LoVo (cell line): Measurements from ENCODE around the gene SYT1.
"Not testable (repeated sequence)": the region's sequence is repeated elsewhere in the genome, so short reads cannot be mapped to it uniquely, and the experiment has no call there.

Experiments
- DNase-seq: peaks from one replicate; pipeline ENCODE4 v3.0.0-alpha.2; 2016; ENCODE audit warnings: low spot score

SYT1 gene

GRCh38 chr12:78966926-78967325, 102.4 kb downstream of the SYT1 start:
- no peak for DNase-seq

- no peak for DNase-seq
These were observed 103.7 kb downstream of the SYT1 start for GRCh38 chr12:78968226-78968625.

GRCh38 chr12:78970041-78970440, 105.5 kb downstream of the SYT1 start:
- DNase-seq = no peak

- no peak for DNase-seq
These were observed 112.8 kb downstream of the SYT1 start for GRCh38 chr12:78977304-78977867.

GRCh38 chr12:78994168-78994791, 129.7 kb downstream of the SYT1 start:
- DNase-seq = no peak

GRCh38 chr12:79000501-79000900, 135.9 kb downstream of the SYT1 start:
- DNase-seq = no peak

GRCh38 chr12:79001404-79001803, 136.8 kb downstream of the SYT1 start:
- no peak for DNase-seq

- DNase-seq = peak; percentile 12
These were observed 141.7 kb downstream of the SYT1 start for GRCh38 chr12:79006306-79006705.

- DNase-seq = no peak
These were observed 144.0 kb downstream of the SYT1 start for GRCh38 chr12:79008591-79008990.

- DNase-seq = no peak
These were observed 148.1 kb downstream of the SYT1 start for GRCh38 chr12:79012636-79013035.

GRCh38 chr12:79016181-79016580, 151.6 kb downstream of the SYT1 start:
- no peak for DNase-seq

GRCh38 chr12:79019672-79020071, 155.1 kb downstream of the SYT1 start:
- no peak for DNase-seq

GRCh38 chr12:79020106-79020505, 155.5 kb downstream of the SYT1 start:
- DNase-seq = no peak

- DNase-seq = no peak
These were observed 156.4 kb downstream of the SYT1 start for GRCh38 chr12:79021021-79021420.

GRCh38 chr12:79023261-79023660, 158.7 kb downstream of the SYT1 start:
- no peak for DNase-seq

- no peak for DNase-seq
These were observed 159.2 kb downstream of the SYT1 start for GRCh38 chr12:79023784-79024183.

GRCh38 chr12:79033788-79034187, 169.2 kb downstream of the SYT1 start:
- DNase-seq = no peak

GRCh38 chr12:79044748-79045147, 180.2 kb downstream of the SYT1 start:
- not testable (repeated sequence) for DNase-seq

- DNase-seq = not testable (repeated sequence)
These were observed 180.7 kb downstream of the SYT1 start for GRCh38 chr12:79045149-79045703.

GRCh38 chr12:79046021-79046420, 181.4 kb downstream of the SYT1 start:
- no peak for DNase-seq

- DNase-seq = no peak
These were observed 184.4 kb downstream of the SYT1 start for GRCh38 chr12:79048962-79049361.

GRCh38 chr12:79053394-79053793, 188.8 kb downstream of the SYT1 start:
- no peak for DNase-seq

- peak; percentile 35 for DNase-seq
These were observed 191.5 kb downstream of the SYT1 start for GRCh38 chr12:79055926-79056674.
